ENCODE results near the gene TFDP1.

- TF ChIP-seq, protein P1, sequence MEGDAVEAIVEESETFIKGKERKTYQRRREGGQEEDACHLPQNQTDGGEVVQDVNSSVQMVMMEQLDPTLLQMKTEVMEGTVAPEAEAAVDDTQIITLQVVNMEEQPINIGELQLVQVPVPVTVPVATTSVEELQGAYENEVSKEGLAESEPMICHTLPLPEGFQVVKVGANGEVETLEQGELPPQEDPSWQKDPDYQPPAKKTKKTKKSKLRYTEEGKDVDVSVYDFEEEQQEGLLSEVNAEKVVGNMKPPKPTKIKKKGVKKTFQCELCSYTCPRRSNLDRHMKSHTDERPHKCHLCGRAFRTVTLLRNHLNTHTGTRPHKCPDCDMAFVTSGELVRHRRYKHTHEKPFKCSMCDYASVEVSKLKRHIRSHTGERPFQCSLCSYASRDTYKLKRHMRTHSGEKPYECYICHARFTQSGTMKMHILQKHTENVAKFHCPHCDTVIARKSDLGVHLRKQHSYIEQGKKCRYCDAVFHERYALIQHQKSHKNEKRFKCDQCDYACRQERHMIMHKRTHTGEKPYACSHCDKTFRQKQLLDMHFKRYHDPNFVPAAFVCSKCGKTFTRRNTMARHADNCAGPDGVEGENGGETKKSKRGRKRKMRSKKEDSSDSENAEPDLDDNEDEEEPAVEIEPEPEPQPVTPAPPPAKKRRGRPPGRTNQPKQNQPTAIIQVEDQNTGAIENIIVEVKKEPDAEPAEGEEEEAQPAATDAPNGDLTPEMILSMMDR (IDR thresholded peaks at IDR 0.05), result no peak
- TF ChIP-seq POLR2A (IDR thresholded peaks at IDR 0.05), result no peak
Observed at GRCh38 chr13:113538689-113539058, 45.9 kb upstream of the TFDP1 start.

Measured in right lobe of liver (tissue), 4 donors.